IMR-90 (cell line): ENCODE results near the gene GTPBP3. TPM values are rescaled to one million over a fixed set of nuclear protein-coding genes. Genes with fewer than 3 reads are reported as not detected.

Experiments used
- ATAC-seq: fragments of 200-7000 bp; cut with Tn5 transposase; 2 replicates; pipeline ENCODE4 v1.9.1; 2020; ENCODE audit warnings: low read depth, mild to moderate bottlenecking, moderate library complexity
- BruUV-seq: library from RNA; stranded (reverse); fragments of 400-500 nt; replicated peaks from 2 replicates; lab custom pipeline; 2021; lab: Mats Ljungman, UMichigan
- CTCF ChIA-PET: fragments of 300-600 bp; formaldehyde crosslinking; extraction: SDS; loops from one replicate; lab custom pipeline; 2021; ENCODE audit warnings: antibody characterized with exemption; lab: Yijun Ruan, JAX
- POLR2A ChIA-PET: fragments of 300-600 bp; sonication (Branson Sonifier 250); formaldehyde crosslinking; loops from one replicate; lab custom pipeline; 2022; ENCODE audit warnings: antibody characterized with exemption; ENCODE audit not compliant: unreplicated experiment; lab: Charles Lee
- DNase-seq: peaks from one replicate; pipeline ENCODE4 v3.0.0; 2013
- H2AFZ ChIP-seq: replicated peaks from 2 replicates; pipeline ENCODE3; 2013; ENCODE audit warnings: low read length, mild to moderate bottlenecking; ENCODE audit not compliant: poor library complexity
- H2AK5ac ChIP-seq: 2 replicates; pipeline ENCODE4 v1.6.1; 2013; ENCODE audit warnings: low read depth, low read length, inconsistent platforms
- H2AK9ac ChIP-seq: replicated peaks from 2 replicates; pipeline ENCODE3; 2013; ENCODE audit warnings: mild to moderate bottlenecking, low read depth, low read length, moderate library complexity; ENCODE audit not compliant: poor library complexity
- H2BK120ac ChIP-seq: 2 replicates; pipeline ENCODE4 v1.6.1; 2013; ENCODE audit warnings: low read depth, low read length, inconsistent platforms
- H2BK15ac ChIP-seq: 3 replicates; pipeline ENCODE4 v1.6.1; 2013; ENCODE audit warnings: low read depth, low read length, inconsistent platforms
- H2BK20ac ChIP-seq: 2 replicates; pipeline ENCODE4 v1.6.1; 2013; ENCODE audit warnings: low read depth, mild to moderate bottlenecking, inconsistent platforms, low read length, moderate library complexity
- H2BK5ac ChIP-seq: 2 replicates; pipeline ENCODE4 v1.6.1; 2013; ENCODE audit warnings: mild to moderate bottlenecking, low read depth, low read length, inconsistent platforms; ENCODE audit not compliant: poor library complexity, severe bottlenecking
- H3K14ac ChIP-seq: replicated peaks from 2 replicates; pipeline ENCODE4 v1.6.1; 2013; ENCODE audit warnings: low read depth, low read length, inconsistent platforms
- H3K18ac ChIP-seq: 2 replicates; pipeline ENCODE4 v1.6.1; 2013; ENCODE audit warnings: low read depth, low read length, control low read depth
- H3K23ac ChIP-seq: 2 replicates; pipeline ENCODE4 v1.6.1; 2013; ENCODE audit warnings: low read depth, low read length, inconsistent platforms
- H3K27ac ChIP-seq: 2 replicates; pipeline ENCODE4 v1.5.1; 2013; ENCODE audit warnings: mild to moderate bottlenecking, control low read depth, low read length; ENCODE audit not compliant: insufficient read depth
- H3K27me3 ChIP-seq: 2 replicates; pipeline ENCODE4 v1.6.1; 2013; ENCODE audit warnings: low read length; ENCODE audit not compliant: control insufficient read depth, insufficient read depth
- H3K36me3 ChIP-seq: 2 replicates; pipeline ENCODE4 v1.6.1; 2013; ENCODE audit warnings: low read length, mixed read lengths; ENCODE audit not compliant: control insufficient read depth, insufficient read depth
- H3K4ac ChIP-seq: 2 replicates; pipeline ENCODE4 v1.6.1; 2013; ENCODE audit warnings: low read depth, low read length, inconsistent platforms
- H3K4me1 ChIP-seq: 2 replicates; pipeline ENCODE4 v1.6.1; 2013; ENCODE audit warnings: low read length, mixed read lengths; ENCODE audit not compliant: control insufficient read depth, insufficient read depth
- H3K4me2 ChIP-seq: 2 replicates; pipeline ENCODE4 v1.6.1; 2013; ENCODE audit warnings: low read depth, mild to moderate bottlenecking, control low read depth, low read length, moderate library complexity
- H3K4me3 ChIP-seq: 2 replicates; pipeline ENCODE4 v1.5.1; 2013; ENCODE audit warnings: low read depth, mild to moderate bottlenecking, control low read depth, low read length, moderate library complexity; ENCODE audit not compliant: insufficient read depth
- H3K56ac ChIP-seq: 2 replicates; pipeline ENCODE4 v1.6.1; 2013; ENCODE audit warnings: low read length, inconsistent platforms; ENCODE audit not compliant: insufficient read depth; ENCODE audit errors: extremely low read depth
- H3K79me1 ChIP-seq, 2 experiments: 2 replicates each; pipeline ENCODE4 v1.6.1; 2013; ENCODE audit warnings: low read length in 2 of 2, inconsistent platforms in 1 of 2, low read depth in 1 of 2
- H3K9ac ChIP-seq: 2 replicates; pipeline ENCODE4 v1.6.1; 2013; ENCODE audit warnings: low read depth, low read length, control low read depth
- H3K9me1 ChIP-seq: 2 replicates; pipeline ENCODE4 v1.6.1; 2013; ENCODE audit warnings: low read length, inconsistent platforms; ENCODE audit not compliant: insufficient read depth
- H3K9me3 ChIP-seq: 2 replicates; pipeline ENCODE4 v1.6.1; 2013; ENCODE audit warnings: low read length; ENCODE audit not compliant: control insufficient read depth, insufficient read depth
- H4K20me1 ChIP-seq: 2 replicates; pipeline ENCODE4 v1.6.1; 2013; ENCODE audit warnings: low read length, inconsistent platforms; ENCODE audit not compliant: insufficient read depth
- H4K5ac ChIP-seq: 2 replicates; pipeline ENCODE4 v1.6.1; 2013; ENCODE audit warnings: mild to moderate bottlenecking, low read depth, low read length, control low read depth
- H4K8ac ChIP-seq, 2 experiments: 2 replicates each; pipeline ENCODE4 v1.6.1; 2013; ENCODE audit warnings: low read depth in 2 of 2, low read length in 2 of 2, control low read depth in 1 of 2, inconsistent platforms in 1 of 2
- H4K91ac ChIP-seq: 2 replicates; pipeline ENCODE4 v1.6.1; 2013; ENCODE audit warnings: low read depth, low read length, inconsistent platforms; ENCODE audit not compliant: insufficient read depth
- BHLHE40 ChIP-seq: fragments of 150-350 bp; IDR thresholded peaks from 2 replicates; pipeline ENCODE4 v1.6.1; 2016; ENCODE audit warnings: mild to moderate bottlenecking, low read depth, low read length
- CEBPB ChIP-seq: IDR thresholded peaks from 2 replicates; pipeline ENCODE4 v1.6.1; 2012; ENCODE audit warnings: low read depth, low read length, improper control_type of control experiment
- NFE2L2 ChIP-seq: fragments of 150-350 bp; IDR thresholded peaks from 2 replicates; pipeline ENCODE4 v1.6.1; 2016; ENCODE audit warnings: low read depth, mild to moderate bottlenecking, low read length
- RAD21 ChIP-seq: IDR thresholded peaks from 2 replicates; pipeline ENCODE4 v1.6.1; 2012; ENCODE audit warnings: low read length, improper control_type of control experiment
- RCOR1 ChIP-seq: IDR thresholded peaks from 2 replicates; pipeline ENCODE4 v1.6.1; 2012; ENCODE audit warnings: mild to moderate bottlenecking, low read length, improper control_type of control experiment; ENCODE audit not compliant: insufficient replicate concordance
- RFX5 ChIP-seq: IDR thresholded peaks from 2 replicates; pipeline ENCODE4 v1.8.0; 2012; ENCODE audit warnings: low read depth, mild to moderate bottlenecking, low read length, moderate library complexity
- SMC3 ChIP-seq: fragments of 150-350 bp; IDR thresholded peaks from 2 replicates; pipeline ENCODE4 v1.6.1; 2016; ENCODE audit warnings: low read depth, mild to moderate bottlenecking, antibody characterized with exemption, low read length, moderate library complexity
- WGBS, 2 experiments: methylation state at CpG; one replicate each; pipeline versions ENCODE4 v1.1.5 to v1.1.7; 2013; ENCODE audit warnings: missing lambda C conversion rate in 2 of 2; ENCODE audit not compliant: insufficient read length in 1 of 2; ENCODE audit errors: extremely low coverage in 2 of 2; 5-methylcytosine and 5-hydroxymethylcytosine counted together
- dilution Hi-C: fragments of 300-500 bp; cut with HindIII; formaldehyde crosslinking; loops from one replicate; pipeline ENCODE4 v1.14.3; 2018; ENCODE audit warnings: low sequenced_read_pairs; ENCODE audit not compliant: unreplicated experiment
- in situ Hi-C: fragments of 300-500 bp; cut with MboI; formaldehyde crosslinking; loops from 3 replicates; pipeline ENCODE4 v1.14.3; 2019; ENCODE audit warnings: low sequenced_read_pairs, inconsistent platforms, mixed read lengths
- intact Hi-C: fragments of 100-400 bp; cut with micrococcal nuclease; formaldehyde crosslinking; loops from 2 replicates; pipeline ENCODE4 v1.10.0; 2022
- polyA plus RNA-seq, 3 experiments: library from polyadenylated mRNA; depleted of rRNA; stranded (reverse); fragments of >200 nt; gene quantifications; 2 replicates each; pipeline ENCODE4 v1.2.3, GENCODE V29; 2012; ENCODE audit warnings: low replicate concordance in 1 of 3
- total RNA-seq: library from RNA; depleted of rRNA; stranded (reverse); fragments of >200 nt; gene quantifications from 2 replicates; pipeline ENCODE4 v1.2.3, GENCODE V29; 2012
- TF ChIP-seq, protein P1 (sequence below): conservative IDR thresholded peaks from 2 replicates; pipeline ENCODE4 v1.5.1; 2012; ENCODE audit warnings: mild to moderate bottlenecking, low read depth, low read length, improper control_type of control experiment
- TF ChIP-seq, protein P2 (sequence below): fragments of 150-350 bp; IDR thresholded peaks from 2 replicates; pipeline ENCODE4 v1.6.1; 2016; ENCODE audit warnings: low read depth, mild to moderate bottlenecking, low read length, moderate library complexity, borderline replicate concordance

The GTPBP3 gene
- total and polyA plus RNA-seq, 2 of the 4 experiments (the other 2 are of a cell fraction) = 4.3 to 15.1 TPM

DNA sequence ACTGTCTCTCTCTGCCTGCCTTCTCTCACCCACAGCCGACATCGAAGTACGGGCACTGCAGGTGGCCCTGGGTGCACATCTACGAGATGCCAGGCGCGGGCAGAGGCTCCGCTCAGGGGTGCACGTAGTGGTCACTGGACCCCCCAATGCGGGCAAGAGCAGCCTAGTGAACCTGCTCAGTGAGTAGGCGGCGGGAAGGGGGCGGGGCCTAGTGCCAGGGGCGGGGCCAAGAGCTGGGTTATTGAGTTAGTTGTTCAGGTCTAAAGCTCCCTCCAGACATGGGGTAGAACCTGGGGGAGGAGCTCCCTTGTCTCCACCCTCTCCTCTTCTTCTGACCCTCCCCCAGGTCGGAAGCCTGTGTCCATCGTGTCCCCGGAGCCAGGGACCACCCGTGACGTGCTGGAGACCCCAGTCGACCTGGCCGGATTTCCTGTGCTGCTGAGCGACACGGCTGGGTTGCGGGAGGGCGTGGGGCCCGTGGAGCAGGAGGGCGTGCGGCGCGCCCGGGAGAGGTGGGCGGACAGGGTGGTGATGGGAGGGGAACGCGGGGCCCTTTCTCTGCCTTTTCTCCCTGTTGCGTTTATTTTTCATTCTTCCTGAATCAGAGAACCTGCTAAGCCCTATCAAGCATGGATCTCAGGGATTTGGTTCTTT lies 1.9 kb downstream of the GTPBP3 start:
- H3K4me1 ChIP-seq = peaks cover 4% of the 10 kb centered on the region
- H2BK20ac ChIP-seq = no peak overlapping the region
- no peak overlapping the region for H4K91ac ChIP-seq
- ChIA-PET CTCF (no interaction called here), POLR2A (no interaction called here)
- no peak for ATAC-seq
- no peak overlapping the region for H4K8ac ChIP-seq
- BruUV-seq = no TSS peak
- peaks cover 5% of the 10 kb centered on the region for H3K9me1 ChIP-seq
- DNase-seq = no peak
- no peak overlapping the region for H3K18ac ChIP-seq
- peaks cover 7 to 26% of the 10 kb centered on the region in 2 experiments; a peak in 3 of 4 replicates for H3K79me1 ChIP-seq
- intact Hi-C loops (no loop called here), in situ Hi-C loops (no loop called here), dilution Hi-C loops (no loop called here)
- H3K9me3 ChIP-seq = no peaks in the 10 kb centered on the region
- H2BK5ac ChIP-seq = no peak overlapping the region
- TF ChIP-seq RAD21 (no peak), NFE2L2 (no peak), RCOR1 (no peak), SMC3 (no peak), CEBPB (no peak), RFX5 (no peak), BHLHE40 (no peak)
- TF ChIP-seq, protein P1, sequence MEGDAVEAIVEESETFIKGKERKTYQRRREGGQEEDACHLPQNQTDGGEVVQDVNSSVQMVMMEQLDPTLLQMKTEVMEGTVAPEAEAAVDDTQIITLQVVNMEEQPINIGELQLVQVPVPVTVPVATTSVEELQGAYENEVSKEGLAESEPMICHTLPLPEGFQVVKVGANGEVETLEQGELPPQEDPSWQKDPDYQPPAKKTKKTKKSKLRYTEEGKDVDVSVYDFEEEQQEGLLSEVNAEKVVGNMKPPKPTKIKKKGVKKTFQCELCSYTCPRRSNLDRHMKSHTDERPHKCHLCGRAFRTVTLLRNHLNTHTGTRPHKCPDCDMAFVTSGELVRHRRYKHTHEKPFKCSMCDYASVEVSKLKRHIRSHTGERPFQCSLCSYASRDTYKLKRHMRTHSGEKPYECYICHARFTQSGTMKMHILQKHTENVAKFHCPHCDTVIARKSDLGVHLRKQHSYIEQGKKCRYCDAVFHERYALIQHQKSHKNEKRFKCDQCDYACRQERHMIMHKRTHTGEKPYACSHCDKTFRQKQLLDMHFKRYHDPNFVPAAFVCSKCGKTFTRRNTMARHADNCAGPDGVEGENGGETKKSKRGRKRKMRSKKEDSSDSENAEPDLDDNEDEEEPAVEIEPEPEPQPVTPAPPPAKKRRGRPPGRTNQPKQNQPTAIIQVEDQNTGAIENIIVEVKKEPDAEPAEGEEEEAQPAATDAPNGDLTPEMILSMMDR = no peak
- TF ChIP-seq, protein P2, sequence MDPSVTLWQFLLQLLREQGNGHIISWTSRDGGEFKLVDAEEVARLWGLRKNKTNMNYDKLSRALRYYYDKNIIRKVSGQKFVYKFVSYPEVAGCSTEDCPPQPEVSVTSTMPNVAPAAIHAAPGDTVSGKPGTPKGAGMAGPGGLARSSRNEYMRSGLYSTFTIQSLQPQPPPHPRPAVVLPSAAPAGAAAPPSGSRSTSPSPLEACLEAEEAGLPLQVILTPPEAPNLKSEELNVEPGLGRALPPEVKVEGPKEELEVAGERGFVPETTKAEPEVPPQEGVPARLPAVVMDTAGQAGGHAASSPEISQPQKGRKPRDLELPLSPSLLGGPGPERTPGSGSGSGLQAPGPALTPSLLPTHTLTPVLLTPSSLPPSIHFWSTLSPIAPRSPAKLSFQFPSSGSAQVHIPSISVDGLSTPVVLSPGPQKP = no peak
- whole genome bisulfite sequencing, 2 experiments = no CpG with 5 or more reads among the region's 34 CpGs
- H3K9ac ChIP-seq = no peak overlapping the region
- no peaks in the 10 kb centered on the region for H4K20me1 ChIP-seq
- H3K14ac ChIP-seq = no peak overlapping the region
- no peak overlapping the region for H2AFZ ChIP-seq
- no peak overlapping the region for H3K56ac ChIP-seq
- no peak overlapping the region for H3K27ac ChIP-seq
- H3K4me3 ChIP-seq = no peak overlapping the region
- no peak overlapping the region for H2AK9ac ChIP-seq
- no peak overlapping the region for H2BK15ac ChIP-seq
- H4K5ac ChIP-seq = no peak overlapping the region
- H2AK5ac ChIP-seq = no peak overlapping the region
- H3K4me2 ChIP-seq = no peak overlapping the region
- H3K23ac ChIP-seq = no peak overlapping the region
- peaks cover 5% of the 10 kb centered on the region; the same call in 1 of the 2 replicates for H3K36me3 ChIP-seq
- no peaks in the 10 kb centered on the region for H3K27me3 ChIP-seq
- no peak overlapping the region for H3K4ac ChIP-seq
- H2BK120ac ChIP-seq = no peak overlapping the region
